HEK293T (cell line): ENCODE results near the gene NRDE2.

Experiments
- CTCF ChIA-PET: fragments of 350-600 bp; formaldehyde crosslinking; extraction: SDS; loops from one replicate; lab custom pipeline; 2021; ENCODE audit warnings: antibody characterized with exemption, inconsistent platforms; lab: Yijun Ruan, JAX
- POLR2A ChIA-PET: fragments of 350-600 bp; formaldehyde crosslinking; extraction: SDS; loops from one replicate; lab custom pipeline; 2020; ENCODE audit warnings: antibody characterized with exemption, inconsistent platforms; lab: Yijun Ruan, JAX
- DNase-seq: peaks from one replicate; pipeline ENCODE4 v3.0.0; 2012; ENCODE audit warnings: mixed read lengths; ENCODE audit errors: extremely low spot score
- ARNT ChIP-seq: fragments of 450-650 bp; IDR thresholded peaks from 2 replicates; pipeline ENCODE4 v1.6.1; 2017; ENCODE audit warnings: mild to moderate bottlenecking
- BHLHE40 ChIP-seq: fragments of 450-650 bp; IDR thresholded peaks from 2 replicates; pipeline ENCODE4 v1.6.1; 2016; ENCODE audit warnings: mild to moderate bottlenecking, moderate library complexity, borderline replicate concordance
- CTBP1 ChIP-seq: fragments of 450-650 bp; IDR thresholded peaks from 2 replicates; pipeline ENCODE4 v1.6.1; 2016; ENCODE audit warnings: borderline replicate concordance
- ELF4 ChIP-seq: fragments of 450-650 bp; IDR thresholded peaks from 2 replicates; pipeline ENCODE4 v1.6.1; 2017; ENCODE audit warnings: antibody characterized with exemption
- FOXA1 ChIP-seq: fragments of 450-650 bp; IDR thresholded peaks from 2 replicates; pipeline ENCODE4 v1.6.1; 2016; ENCODE audit warnings: mild to moderate bottlenecking
- FOXK2 ChIP-seq: fragments of 450-650 bp; IDR thresholded peaks from 2 replicates; pipeline ENCODE4 v1.6.1; 2016; ENCODE audit warnings: mild to moderate bottlenecking
- FOXM1 ChIP-seq: fragments of 450-650 bp; IDR thresholded peaks from 2 replicates; pipeline ENCODE4 v1.6.1; 2017; ENCODE audit warnings: mild to moderate bottlenecking, borderline replicate concordance
- HDGF ChIP-seq: fragments of 450-650 bp; IDR thresholded peaks from 2 replicates; pipeline ENCODE4 v1.6.1; 2017; ENCODE audit warnings: antibody characterized with exemption, borderline replicate concordance
- L3MBTL2 ChIP-seq: fragments of 450-650 bp; conservative IDR thresholded peaks from 2 replicates; pipeline ENCODE4 v1.6.1; 2016; ENCODE audit warnings: mild to moderate bottlenecking
- LEF1 ChIP-seq: fragments of 450-650 bp; IDR thresholded peaks from 2 replicates; pipeline ENCODE4 v1.6.1; 2017; ENCODE audit warnings: mild to moderate bottlenecking, borderline replicate concordance
- NFRKB ChIP-seq: fragments of 450-650 bp; IDR thresholded peaks from 2 replicates; pipeline ENCODE4 v1.6.1; 2016; ENCODE audit warnings: mild to moderate bottlenecking, moderate library complexity
- SP1 ChIP-seq: fragments of 450-650 bp; IDR thresholded peaks from 2 replicates; pipeline ENCODE4 v1.6.1; 2017
- SUZ12 ChIP-seq: fragments of 450-650 bp; IDR thresholded peaks from 2 replicates; pipeline ENCODE4 v1.6.1; 2016; ENCODE audit warnings: mild to moderate bottlenecking
- TARDBP ChIP-seq: fragments of 450-650 bp; IDR thresholded peaks from 2 replicates; pipeline ENCODE4 v1.6.1; 2016
- ZNF384 ChIP-seq: fragments of 450-650 bp; IDR thresholded peaks from 2 replicates; pipeline ENCODE4 v1.6.1; 2016
- TF ChIP-seq, protein P1 (sequence below): fragments of 450-650 bp; IDR thresholded peaks from 2 replicates; pipeline ENCODE4 v1.6.1; 2016

Gene NRDE2

DNA sequence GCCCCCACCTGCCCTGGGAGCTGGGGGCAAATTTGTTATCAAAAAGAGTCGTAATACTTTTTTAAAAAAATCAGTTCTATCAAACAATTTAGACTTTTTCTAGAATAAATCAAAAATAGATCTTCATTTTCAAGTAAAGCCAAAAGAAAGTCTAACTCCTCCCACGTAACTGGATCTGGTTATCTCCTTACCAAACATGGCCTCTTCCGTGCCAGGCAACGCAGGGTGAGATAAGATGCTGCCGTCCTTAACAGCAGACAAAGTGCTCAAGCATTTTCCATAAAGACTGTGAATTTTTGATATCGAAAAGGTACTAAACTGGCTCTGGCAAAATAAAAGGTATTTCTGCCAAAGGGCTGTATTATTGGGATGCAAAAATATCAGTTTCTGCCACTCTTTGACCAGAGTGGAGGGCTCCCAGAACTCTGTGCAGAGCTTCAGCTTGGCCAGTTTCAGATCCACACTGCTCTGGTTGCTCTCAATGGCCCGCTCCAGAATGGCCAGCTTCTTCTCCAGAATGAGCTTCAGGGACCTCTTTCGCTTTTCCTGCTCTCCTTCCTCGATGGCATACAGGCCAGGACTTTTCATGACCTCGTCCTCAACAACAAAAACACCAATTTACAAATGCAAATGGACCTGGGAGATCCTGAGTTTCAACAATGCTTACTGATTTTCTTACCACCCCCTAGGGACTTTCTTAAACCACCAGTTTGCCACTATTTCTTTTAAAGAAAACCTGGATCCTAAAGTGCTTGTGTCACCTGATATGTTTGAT, 29.0 kb downstream of the NRDE2 start:
- ChIA-PET POLR2A (interaction anchor here (0.9 to 1.6 kb wide), 2 partner anchors 81 to 94 kb away, joined by 4 read pairs; partner anchors contain the start of gene CALM1), CTCF (interaction anchor here (1.2 to 1.4 kb wide), 5 partner anchors 10 to 456 kb away, joined by 4 to 8 read pairs (median 4); no protein-coding TSS in a partner anchor)
- TF ChIP-seq SUZ12 (no peak), LEF1 (no peak), FOXM1 (no peak), TARDBP (no peak), BHLHE40 (no peak), ARNT (no peak), ELF4 (no peak), HDGF (no peak), L3MBTL2 (no peak), FOXA1 (no peak), SP1 (no peak), NFRKB (no peak), ZNF384 (no peak), CTBP1 (no peak), FOXK2 (no peak)
- TF ChIP-seq, protein P1, sequence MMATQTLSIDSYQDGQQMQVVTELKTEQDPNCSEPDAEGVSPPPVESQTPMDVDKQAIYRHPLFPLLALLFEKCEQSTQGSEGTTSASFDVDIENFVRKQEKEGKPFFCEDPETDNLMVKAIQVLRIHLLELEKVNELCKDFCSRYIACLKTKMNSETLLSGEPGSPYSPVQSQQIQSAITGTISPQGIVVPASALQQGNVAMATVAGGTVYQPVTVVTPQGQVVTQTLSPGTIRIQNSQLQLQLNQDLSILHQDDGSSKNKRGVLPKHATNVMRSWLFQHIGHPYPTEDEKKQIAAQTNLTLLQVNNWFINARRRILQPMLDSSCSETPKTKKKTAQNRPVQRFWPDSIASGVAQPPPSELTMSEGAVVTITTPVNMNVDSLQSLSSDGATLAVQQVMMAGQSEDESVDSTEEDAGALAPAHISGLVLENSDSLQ: no peak
- no peak for DNase-seq

DNA sequence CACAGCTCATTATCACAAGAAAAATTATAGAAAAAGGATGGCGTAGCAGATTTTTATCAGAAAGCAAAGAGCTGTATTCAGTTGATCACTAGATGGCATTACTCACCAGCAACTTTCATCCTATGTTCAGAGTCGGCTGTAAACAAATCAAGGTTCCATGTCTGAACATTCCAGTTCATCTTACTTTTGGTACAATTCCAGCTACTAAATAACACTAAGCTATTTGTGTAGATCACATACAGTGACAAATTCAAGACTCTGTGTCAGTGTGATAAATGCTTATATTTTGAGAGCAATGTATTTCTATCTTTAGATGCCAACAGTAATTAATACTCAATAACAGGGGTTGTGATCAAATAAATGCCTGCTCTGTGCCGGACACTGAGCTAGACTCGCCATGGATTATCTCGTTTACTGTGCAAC, 30.1 kb downstream of the NRDE2 start:
- peak; percentile 20 for DNase-seq
- CTCF ChIA-PET: interaction anchor here (0.6 to 1.4 kb wide), 8 partner anchors 9 to 457 kb away, joined by 3 to 8 read pairs (median 4); no protein-coding TSS in a partner anchor
- no peak for TF ChIP-seq ELF4
- TF ChIP-seq, protein P1: no peak
- no peak for TF ChIP-seq ZNF384
- TF ChIP-seq L3MBTL2: no peak
- no peak for TF ChIP-seq CTBP1
- TF ChIP-seq FOXM1: no peak
- no peak for TF ChIP-seq SP1
- TF ChIP-seq TARDBP: no peak
- TF ChIP-seq NFRKB: no peak
- TF ChIP-seq BHLHE40: no peak
- TF ChIP-seq LEF1: no peak
- no peak for TF ChIP-seq ARNT
- no peak for TF ChIP-seq FOXA1
- no peak for TF ChIP-seq FOXK2
- TF ChIP-seq HDGF: no peak
- TF ChIP-seq SUZ12: no peak
- POLR2A ChIA-PET: interaction anchor here (0.9 to 1.6 kb wide), 5 partner anchors 10 to 96 kb away, joined by 3 to 6 read pairs (median 4); no protein-coding TSS in a partner anchor

DNA sequence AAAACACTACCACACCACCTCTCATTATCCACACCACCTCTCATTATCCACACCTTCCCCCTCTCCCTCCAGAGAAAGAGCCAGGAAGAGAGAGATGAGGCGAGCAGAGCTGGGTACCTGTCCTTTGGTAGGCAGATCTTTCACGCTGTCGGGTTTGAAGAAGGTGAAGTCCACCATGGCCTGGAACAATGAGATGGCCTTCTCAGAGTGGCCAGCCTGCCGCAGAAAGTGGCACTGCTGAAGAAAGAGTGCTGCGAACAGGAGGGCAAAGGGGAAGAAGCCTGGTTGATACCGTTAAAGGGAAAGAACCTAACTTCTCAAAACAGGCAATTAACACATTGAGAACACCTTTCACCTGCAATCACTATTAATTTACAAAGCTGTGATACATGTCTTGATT, 30.6 kb downstream of the NRDE2 start:
- POLR2A ChIA-PET: interaction anchor here (0.9 to 1.6 kb wide), 5 partner anchors 10 to 96 kb away, joined by 3 to 6 read pairs (median 4); no protein-coding TSS in a partner anchor
- TF ChIP-seq NFRKB (no peak), FOXK2 (no peak)
- no peak for DNase-seq
- CTCF ChIA-PET: interaction anchor here (1.1 to 1.4 kb wide), 7 partner anchors 9 to 458 kb away, joined by 3 to 8 read pairs (median 4); no protein-coding TSS in a partner anchor

DNA sequence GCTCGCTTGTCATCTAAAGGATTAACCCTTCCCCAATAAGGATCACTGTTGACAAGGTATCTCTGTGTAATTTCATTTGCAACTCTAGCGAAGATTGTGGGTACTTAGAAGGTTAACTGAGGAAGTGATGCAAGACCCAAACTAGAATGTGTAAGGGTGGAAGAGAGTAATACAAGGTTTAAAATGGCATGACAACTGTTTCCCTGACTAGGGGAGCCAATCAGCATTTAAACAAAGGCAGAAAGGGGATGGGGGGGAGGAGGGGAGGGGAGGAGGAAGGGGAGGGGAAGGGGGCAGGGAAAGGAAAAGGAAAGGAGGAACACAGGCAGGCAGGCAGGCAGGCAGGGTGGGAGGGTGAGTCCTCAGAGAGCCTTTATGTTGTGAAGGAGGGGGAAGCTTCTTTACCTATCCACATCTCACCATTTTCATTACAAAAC, 31.1 kb downstream of the NRDE2 start:
- ChIA-PET CTCF (no interaction called here), POLR2A (interaction anchor here (1.2 to 1.4 kb wide), 2 partner anchors 96 to 97 kb away, joined by 4 to 6 read pairs; no protein-coding TSS in a partner anchor)
- TF ChIP-seq ZNF384 (no peak), FOXA1 (no peak), NFRKB (no peak), LEF1 (no peak), CTBP1 (no peak), L3MBTL2 (no peak), TARDBP (no peak), FOXK2 (no peak), SP1 (no peak), ELF4 (no peak)
- TF ChIP-seq, protein P1: no peak
- DNase-seq: no peak

DNA sequence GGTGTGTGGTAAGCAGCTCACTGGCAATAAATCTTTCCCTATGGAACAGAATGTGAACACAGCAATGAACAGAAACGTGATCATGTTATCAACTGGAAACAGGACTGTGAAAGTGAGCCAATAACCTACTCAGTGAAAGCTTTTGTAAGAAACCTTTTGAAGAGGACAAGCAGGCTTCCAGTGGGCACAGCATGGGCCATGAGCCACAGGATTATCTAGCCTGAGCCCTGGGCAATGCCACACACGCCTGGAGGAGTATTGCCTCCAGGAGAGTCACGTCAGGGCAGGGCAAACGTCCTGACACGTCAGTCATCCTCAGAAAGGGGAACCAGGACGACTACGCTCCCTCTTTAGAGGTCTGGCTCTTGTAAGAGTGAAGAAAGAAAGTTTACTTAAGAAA, 32.3 kb downstream of the NRDE2 start:
- ChIA-PET CTCF (no interaction called here), POLR2A (no interaction called here)
- no peak for DNase-seq
- TF ChIP-seq L3MBTL2 (no peak), NFRKB (no peak), ZNF384 (no peak), FOXK2 (no peak), LEF1 (no peak), CTBP1 (no peak), SUZ12 (no peak), ELF4 (no peak), FOXM1 (no peak), HDGF (no peak)
- TF ChIP-seq, protein P1: no peak
